ENCODE results near the gene PIN1.
A peak's percentile ranks its signal among the peaks of the same experiment; 100 is the strongest.
"Not testable (repeated sequence)": the region's sequence is repeated elsewhere in the genome, so short reads cannot be mapped to it uniquely, and the experiment has no call there.

Gene PIN1

DNA sequence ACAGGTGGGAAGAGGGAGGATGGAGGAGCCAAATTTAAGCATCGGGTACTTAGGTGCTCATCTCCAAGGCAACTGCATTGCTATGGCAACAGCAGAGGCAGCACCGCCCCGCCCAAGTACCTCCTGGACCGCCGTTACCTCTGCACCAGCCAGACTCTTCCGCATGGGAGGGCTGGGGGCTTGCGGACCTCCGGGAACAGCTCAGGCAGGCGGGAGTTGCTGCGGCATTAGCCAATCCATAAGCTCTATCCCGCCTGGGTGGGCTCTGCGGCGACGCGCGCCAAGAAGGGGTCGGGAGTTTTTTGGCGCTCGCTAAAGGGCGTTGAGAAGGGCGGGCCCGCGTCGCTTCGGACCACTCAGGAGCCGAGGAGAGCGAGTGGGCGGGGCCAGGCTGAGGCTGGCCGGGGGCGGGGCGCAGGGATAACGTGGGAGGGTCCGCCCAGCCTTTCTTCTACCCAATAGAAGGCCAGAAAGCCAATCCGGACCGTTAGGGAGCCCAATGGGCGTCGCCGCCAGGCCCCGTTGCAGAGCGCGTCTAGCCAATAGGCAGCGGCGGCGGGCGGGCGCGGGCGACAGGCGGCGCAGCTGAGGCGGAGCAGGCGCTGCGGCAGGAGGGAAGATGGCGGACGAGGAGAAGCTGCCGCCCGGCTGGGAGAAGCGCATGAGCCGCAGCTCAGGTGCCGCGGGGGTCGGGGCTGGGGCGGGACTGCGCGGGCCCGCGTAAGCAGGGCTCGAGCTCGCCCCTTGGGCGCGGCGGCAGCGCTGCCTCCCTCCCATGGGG is at the start of gene PIN1:
TSS of gene PIN1 (plus strand) at position 593 of the 781 bp plus-strand sequence. CDS start at position 620, 27 bp downstream.
- DNase-seq (ENCODE audit: low read depth in 2 of 2): peak; percentile 99

DNA sequence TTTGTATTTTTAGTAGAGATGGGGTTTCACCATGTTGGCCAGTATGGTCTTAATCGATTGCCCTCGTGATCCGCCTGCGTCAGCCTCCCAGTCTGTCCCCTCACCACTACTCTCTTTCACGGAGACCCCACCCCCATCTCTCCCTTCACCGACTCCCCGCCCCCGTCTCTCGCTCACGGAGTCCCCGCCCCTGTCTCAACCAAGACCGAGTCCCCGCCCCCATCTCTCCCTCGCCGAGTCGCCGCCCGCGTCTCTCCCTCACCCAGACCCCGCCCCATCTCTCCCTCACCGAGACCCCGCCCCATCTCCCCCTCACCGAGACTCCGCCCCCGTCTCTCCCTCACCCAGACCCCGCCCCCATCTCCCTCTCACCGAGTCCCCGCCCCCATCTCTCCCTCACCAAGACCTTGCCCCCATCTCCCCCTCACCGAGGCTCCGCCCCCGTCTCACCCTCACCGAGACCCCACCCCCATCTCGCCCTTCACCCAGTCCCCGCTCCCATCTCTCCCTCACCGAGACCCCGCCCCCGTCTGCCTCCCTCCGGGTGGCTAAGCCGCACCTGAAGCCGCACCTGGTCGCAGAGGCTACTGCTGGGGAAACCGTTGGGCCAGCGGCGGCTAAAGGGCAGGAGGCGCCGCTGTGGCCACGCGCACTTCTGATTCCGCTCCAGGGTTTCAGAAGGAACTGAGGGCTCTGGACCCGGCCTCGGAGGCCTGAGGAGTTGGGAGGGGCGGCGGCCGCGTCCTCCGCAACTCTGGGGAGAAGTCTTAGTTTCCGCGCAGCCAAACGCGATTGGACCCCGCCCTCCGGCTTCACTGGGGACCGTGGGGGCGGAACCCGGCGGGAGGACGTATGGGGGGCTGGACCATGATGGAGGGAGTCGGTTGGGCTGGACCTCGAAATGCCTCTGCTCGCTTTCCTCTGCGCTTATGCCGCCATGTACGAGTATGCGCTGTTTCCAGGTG is 49.5 kb upstream of the PIN1 start:
- DNase-seq (ENCODE audit: low read depth in 2 of 2): peak; percentile 91 to 99

DNA sequence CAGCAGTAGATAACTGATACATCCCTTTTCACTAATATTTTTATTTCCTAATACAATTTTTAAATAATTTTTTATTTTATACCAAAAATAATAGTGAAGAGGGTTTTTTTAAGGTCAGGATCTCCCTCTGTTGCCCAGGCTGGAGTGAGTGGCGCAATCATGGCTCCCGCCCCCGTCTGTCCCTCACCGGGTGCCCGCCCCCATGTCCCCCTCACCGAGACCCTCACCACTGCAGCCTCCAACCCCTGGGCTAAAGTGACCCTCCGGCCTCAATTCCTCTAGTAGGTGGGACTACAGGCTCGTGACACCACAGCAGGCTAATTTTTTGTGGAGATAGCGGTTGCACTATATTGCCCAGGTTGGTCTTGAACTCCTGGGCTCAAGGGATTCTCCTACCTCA is 48.8 kb upstream of the PIN1 start:
- DNase-seq (ENCODE audit: low read depth in 2 of 2): no peak

DNA sequence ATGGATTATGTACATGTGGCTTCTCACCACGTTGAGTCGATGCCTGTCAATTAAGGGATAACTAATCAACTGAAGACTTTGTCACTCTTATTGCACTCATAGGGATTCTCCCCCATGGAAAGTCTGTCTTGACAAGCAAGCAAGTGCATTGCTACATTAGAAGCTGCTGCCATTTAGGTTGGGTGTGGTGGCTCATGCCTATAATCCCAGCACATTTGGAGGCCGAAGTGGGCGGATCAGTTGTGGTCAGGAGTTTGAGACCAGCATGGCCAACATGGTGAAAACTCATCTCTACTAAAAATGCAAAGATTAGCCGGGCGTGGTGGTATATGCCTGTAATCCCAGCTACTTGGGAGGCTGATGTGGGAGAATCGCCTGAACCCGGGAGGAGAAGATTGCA is 48.3 kb upstream of the PIN1 start:
- DNase-seq (ENCODE audit: low read depth in 2 of 2): no peak

DNA sequence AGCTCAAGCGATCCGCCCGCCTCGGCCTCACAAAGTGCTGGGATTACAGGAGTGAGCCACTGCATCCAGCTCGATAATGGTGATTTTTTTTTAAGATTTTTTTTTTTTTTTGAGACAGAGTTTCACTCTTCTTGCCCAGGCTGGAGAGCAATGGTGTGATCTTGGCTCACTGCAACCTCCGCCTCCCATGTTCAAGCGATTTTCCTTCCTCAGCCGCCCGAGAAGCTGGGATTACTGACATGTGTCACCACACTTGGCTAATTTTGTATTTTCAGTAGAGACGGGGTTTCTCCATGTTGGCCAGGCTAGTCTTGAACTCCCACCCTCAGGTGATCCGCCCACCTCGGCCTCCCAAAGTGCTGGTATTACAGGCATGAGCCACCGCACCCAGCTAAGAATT is 46.5 kb upstream of the PIN1 start:
- not testable (repeated sequence) for DNase-seq (ENCODE audit: low read depth in 2 of 2)

DNA sequence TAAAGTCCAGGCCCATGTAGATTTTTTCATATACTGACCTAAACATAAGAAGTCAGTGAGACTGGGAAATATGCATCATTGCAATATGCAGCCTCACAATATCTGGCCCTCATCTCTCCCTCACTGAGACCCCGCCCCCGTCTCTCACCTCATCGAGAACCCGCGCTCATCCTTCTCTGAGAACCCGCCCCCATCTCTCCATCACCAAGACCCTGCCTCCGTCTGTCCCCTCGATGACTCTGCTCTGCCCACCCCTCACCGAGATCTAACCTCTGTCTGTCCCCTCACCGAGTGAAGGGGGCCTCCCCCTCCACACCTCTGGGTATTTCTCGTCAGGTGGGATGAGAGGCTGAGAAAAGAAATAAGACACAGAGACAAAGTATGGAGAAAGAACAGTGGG is 46.1 kb upstream of the PIN1 start:
- no peak for DNase-seq (ENCODE audit: low read depth in 2 of 2)

DNA sequence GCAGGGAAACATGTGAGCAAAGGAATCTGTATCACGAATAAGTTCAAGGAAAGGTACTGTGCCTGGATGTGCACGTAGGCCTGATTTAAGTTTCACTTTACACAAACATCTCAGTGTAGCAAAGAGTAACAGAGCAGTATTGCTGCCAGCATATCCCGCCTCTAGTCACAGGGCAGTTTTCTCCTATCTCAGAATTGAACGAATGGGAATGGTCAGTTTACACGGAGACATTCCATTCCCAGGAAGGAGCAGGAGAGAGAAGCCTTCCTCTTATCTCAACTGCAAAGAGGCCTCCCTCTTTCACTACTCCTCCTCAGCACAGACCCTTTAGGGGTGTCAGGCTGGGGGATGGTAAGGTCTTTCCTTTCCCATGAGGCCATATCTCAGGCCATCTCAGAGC is 45.5 kb upstream of the PIN1 start:
- DNase-seq (ENCODE audit: low read depth in 2 of 2): not testable (repeated sequence)

DNA sequence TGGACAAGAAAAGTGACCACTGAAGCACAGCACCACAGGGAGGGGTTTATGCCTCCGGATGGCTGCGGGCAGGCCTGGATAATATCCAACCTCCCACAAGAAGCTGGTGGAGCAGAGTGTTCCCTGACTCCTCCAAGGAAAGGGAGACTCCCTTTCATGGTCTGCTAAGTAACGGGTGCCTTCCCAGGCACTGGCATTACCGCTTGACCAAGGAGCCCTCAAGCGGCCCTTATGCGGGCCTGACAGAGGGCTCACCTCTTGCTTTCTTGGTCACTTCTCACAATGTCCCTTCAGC is 44.1 kb upstream of the PIN1 start:
- not testable (repeated sequence) for DNase-seq (ENCODE audit: low read depth in 2 of 2)

DNA sequence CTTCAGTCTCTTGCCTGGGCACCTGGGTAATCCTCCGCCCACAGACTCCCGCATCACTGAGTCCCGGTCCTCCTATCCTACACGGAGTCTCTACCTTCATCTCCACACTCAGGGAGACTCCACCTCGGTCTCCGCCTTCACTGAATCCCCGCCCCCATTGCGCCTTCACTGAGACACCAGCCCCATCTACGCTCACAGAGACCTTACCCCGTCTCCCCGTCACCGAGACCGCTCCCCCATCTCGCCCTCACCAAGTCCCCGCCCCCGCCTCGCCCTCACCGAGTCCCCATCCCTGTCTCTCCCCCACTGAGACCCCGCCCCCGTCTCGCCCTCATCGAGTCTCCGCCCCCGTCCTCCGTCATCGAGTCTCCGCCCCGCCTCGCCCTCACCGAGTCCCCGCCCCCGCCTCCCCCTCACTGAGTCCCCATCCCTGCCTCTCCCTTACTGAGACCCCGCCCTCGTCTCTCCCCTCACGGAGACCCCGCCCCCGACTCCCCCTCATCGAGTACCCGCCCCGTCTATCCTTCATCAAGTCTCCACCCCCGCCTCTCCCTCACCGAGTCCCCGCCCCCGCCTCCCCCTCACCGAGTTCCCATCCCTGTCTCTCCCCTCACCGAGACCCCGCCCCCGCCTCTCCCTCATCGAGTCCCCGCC is 43.4 kb upstream of the PIN1 start:
- peak; percentile 85 to 96 for DNase-seq (ENCODE audit: low read depth in 2 of 2)

DNA sequence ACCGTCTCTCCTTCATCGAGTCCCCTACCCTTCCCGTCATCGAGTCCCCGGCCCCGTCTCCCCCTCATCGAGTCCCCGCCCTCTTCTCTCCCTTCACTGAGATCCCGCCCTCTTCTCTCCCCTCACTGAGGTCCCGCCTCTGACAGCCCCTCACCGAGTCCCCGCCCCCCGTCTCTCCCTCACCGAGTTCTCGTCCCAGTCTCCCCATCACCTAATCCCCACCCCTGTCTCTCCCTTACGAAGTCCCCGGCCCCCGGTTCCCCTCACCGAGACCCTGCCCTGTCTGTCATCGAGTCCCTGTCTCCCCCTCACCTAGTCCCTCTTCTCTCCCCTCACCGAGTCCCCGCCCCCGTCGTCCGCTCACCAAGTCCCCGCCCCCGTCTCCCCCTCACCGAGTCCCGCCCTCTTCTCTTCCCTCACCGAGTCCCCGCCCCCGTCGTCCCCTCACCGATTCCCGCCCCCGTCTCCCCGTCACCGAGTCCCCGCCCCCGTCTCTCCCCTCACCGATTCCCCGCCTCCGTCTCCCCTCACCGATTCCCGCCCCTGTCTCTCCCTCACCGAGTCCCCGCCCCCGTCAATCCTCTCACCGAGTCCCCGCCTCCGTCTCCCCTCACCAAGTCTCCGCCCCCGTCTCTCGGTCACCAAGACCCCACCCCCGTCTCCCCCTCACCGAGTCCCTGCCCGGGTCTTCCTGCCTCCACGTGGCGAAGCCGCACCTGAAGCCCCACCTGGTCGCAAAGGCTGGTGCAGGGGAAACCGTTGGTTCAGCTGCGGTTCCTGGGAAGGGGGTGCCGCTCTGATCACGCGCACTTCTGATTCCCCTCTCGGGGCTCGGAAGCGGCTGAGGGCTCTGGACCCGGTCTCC is 42.7 kb upstream of the PIN1 start:
- peak; percentile 77 to 96 for DNase-seq (ENCODE audit: low read depth in 2 of 2)

DNA sequence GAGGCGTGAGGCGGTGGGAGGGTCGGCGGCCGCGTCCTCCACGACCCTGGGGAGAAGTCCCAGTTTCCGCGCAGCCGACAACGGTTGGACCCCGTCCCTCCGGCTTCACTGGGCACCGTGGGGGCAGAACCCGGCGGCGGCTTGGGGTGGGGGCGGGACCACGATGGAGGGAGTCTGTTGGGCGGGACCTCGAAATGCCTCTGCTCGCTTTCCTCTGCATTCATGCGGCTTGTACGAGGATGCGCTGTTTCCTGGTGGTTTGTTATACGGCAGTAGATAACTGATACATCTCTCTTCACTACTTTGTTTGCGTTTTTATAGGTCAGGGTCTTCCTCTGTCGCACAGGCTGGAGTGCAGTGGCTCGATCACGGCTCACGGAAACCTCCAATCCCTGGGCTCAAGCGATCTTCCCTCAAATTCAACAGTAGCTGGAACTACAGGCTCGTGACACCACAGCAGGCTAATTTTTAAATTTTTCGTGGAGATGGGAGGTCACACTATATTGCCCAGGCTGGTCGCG is 42.0 kb upstream of the PIN1 start:
- peak in 1 of 2 donors; percentile 49 for DNase-seq (ENCODE audit: low read depth in 2 of 2)

DNA sequence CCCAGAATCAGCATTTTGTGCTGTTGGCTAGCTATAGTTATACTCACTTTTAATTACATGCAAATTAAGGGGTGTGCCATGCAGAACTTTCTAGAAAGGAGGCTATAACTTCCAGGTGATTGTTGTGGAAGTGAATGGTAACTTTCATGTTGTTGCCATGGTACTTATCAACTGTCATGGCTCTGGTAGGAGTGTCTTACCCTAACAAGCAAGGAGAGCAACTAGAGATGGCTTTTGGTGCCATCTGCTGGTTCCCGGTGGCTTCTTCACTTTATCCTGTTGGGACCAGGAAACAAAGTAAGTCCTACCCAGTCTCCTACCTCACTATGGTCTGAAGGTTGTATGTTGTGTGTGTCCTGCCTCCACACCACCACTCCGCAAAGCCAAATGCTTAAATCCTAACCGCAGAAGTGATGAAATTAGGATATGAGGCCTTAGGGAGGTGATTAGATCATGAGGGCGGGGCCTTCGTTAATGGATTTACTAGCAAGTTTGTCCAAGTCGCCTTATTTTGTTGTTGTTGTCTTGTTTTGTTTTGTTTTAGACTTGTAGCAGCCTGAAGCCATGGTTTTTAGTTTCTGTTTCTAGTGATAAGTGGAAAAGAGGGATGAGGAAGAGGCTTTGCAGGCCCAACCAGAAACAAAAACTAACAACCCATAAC is 38.9 kb upstream of the PIN1 start:
- peak; percentile 62 to 69 for DNase-seq (ENCODE audit: low read depth in 2 of 2)

DNA sequence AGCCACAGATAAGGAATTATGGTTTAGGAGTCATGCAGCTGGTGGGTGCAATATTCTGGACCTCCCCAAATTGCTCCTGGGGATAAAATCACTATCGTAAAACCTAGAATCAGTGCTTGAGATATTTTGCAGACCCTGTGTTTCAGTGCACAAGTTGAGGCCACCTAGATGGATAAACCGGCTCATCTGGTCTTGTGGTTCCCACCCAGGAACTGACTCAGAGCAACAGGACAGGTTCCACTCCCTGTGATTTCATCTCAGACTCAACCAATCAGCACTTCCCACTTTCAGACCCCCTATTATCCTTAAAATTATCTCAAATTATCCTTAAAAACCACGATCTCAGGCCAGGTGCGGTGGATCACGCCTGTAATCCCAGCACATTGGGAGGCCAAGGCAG is 37.2 kb upstream of the PIN1 start:
- no peak for DNase-seq (ENCODE audit: low read depth in 2 of 2)

DNA sequence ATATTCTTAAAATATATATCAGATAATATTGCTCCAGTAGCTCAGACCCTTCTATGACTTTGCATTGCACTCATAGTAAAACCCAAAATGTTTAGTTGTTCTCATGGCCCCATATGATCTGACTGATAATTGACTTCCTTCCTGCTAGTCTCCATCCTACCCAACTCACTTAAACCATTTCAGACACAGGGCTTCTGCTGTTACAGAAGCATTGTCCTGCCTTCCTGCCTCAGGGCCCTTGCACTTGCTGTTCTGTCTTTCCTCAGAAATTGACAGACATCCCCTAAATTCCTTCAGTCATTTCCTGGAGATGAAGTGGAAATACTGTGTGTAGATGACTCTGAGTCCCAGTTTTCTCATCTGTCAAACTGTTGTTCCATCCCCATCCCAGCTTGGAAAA is 36.0 kb upstream of the PIN1 start:
- DNase-seq (ENCODE audit: low read depth in 2 of 2): no peak

DNA sequence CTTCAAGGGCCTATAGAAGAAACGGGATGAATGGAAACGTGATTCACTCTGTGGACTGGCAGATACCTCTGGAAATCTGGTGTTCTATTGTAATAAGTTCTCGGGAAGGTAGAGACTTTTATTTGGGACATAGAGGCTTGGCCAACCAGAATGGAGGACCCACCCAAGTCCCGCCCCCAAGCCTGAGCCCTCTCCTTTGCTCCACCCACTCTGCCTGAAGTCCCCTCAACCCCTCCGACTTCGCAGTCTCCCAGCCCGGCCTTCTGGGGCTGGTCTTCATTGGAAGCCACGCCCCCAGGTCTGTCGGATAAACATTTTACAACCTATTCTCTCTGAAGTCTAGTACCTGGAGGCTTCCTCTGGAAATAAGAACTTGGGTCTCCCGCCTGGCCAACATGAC is 33.1 kb upstream of the PIN1 start:
- no peak for DNase-seq (ENCODE audit: low read depth in 2 of 2)

DNA sequence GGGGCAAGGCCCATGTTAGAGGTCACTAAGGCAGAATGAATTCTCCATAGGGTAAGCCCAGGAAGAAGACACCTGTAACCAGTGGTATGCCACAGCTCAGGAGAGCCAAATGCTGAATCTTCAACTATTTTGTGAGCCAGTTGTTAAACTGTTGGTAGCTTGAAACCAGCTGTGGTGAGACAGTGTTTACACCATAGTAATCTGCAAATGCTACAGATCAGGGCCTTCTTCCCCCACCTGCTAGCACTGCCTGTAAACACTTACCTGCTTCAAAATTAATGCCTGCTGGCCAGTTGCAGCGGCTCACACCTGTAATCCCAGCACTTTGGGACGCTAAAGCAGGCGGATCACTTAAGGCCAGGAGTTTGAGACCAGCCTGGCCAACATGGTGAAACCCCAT is 28.3 kb upstream of the PIN1 start:
- DNase-seq (ENCODE audit: low read depth in 2 of 2): no peak

DNA sequence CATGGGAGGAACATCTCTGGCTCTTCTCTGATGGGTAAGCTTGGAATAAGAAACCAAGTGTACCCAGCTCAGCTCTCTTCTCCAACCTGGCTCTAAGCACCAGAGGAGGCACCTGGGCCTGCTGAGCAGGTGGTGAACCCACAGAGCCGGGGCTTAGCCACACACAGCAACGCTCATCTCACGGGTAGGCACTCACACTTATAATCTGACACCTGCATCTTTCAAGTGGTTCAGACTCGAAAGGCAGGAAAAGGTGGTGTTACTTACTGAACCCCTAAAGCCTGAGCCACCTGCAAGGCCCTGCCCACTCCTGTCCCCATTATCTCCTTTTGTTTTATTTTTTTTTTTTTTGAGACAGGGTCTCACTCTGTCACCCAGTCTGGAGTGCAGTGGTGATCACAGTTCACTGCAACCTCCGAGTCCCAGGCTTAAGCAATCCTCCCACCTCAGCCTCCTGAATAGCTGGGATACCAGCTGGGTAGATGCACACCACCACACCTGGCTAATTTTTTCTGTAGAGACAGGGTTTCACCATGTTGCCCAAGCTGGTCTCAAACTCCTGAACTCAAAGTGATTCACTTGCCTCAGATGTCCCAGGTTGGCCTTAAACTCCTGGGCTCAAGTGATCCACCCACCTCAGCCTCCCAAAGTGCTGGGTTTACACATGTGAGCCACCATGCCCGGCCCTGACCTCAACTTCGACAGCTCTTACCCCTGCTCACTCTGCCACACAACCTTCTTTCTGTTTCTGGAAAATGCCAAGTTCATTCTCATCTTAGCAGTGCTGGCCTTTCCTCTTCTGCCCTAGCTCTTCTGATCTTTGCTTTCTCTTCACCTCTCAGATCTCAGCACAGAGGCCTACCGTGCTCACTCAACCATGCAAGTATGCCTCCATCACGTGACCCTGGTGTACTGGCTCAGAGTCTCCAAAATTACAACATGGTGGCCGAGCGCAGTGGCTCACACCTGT is 26.0 kb upstream of the PIN1 start:
- no peak for DNase-seq (ENCODE audit: low read depth in 2 of 2)

DNA sequence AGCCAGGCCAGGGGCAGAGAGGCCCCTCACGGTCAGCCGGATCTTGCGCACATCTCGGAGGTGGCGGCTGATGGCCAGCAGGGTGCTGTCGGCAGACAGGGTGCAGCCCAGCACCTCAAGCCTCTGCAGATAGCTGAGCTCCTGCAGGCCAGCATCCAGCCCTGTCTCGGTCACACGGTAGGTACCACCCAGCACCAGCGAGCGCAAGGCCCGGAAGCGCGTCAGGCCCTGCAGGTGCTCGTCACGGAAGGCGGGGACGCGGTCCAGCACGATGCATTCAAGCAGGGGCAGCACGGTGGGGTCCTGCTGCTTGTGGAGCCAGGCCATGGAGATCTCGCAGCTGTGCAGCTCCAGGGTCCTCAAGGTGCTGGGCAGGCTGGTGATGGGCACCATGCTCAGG is 24.0 kb upstream of the PIN1 start:
- DNase-seq (ENCODE audit: low read depth in 2 of 2): no peak

DNA sequence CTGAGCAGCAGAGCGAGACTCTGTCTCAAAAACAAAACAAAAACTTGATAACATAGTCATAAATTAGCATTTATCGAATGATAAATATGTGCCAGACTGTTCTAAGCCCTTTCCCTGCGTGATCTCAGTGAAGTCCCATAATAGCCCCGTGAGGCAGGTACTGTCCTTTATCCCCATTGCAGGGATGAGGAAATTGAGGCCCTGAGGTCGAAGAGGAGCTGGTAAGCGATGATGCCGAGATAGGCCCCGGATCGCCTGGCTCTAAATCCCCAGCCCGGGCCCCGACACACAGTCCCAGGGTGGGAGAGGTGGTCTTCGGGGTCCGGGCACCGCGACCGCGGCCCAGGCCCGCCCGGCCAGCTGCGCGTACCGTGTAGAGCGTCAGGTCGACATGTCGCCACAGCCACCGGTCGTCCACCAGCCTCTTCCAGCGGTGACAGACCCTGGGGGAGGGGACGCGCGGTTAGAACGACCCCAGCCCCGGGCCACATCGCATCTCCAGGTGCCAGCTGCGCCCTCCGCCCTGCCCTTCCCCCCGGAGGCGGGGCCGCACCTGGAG is 16.9 kb upstream of the PIN1 start:
- DNase-seq (ENCODE audit: low read depth in 2 of 2): no peak
